A673 (cell line): Measurements from ENCODE around the gene OVCA2. TPM values are rescaled to one million over a fixed set of nuclear protein-coding genes. Genes with fewer than 3 reads are reported as not detected.
A peak's percentile ranks its signal among the peaks of the same experiment; 100 is the strongest.

Source experiments
- BruUV-seq: library from RNA; stranded (reverse); fragments of 400-500 nt; replicated peaks from 2 replicates; lab custom pipeline; 2021; lab: Mats Ljungman, UMichigan
- CTCF ChIA-PET: fragments of 300-600 bp; sonication (Branson Sonifier 250); formaldehyde crosslinking; loops from one replicate; lab custom pipeline; 2022; ENCODE audit warnings: antibody characterized with exemption; lab: Charles Lee
- POLR2A ChIA-PET: fragments of 300-600 bp; sonication (Branson Sonifier 250); formaldehyde crosslinking; loops from one replicate; lab custom pipeline; 2022; ENCODE audit warnings: antibody characterized with exemption; ENCODE audit not compliant: low non-redundant PET; lab: Charles Lee
- DNase-seq: peaks from one replicate; pipeline ENCODE4 v3.0.0-alpha.2; 2015; ENCODE audit warnings: low spot score
- H3K27ac ChIP-seq: fragments of 200-600 bp; sonication (generic); 2 replicates; pipeline ENCODE4 v1.5.1; 2016; ENCODE audit warnings: mixed run types, low read depth, mild to moderate bottlenecking, mixed read lengths, antibody characterized with exemption, low read length; ENCODE audit not compliant: poor library complexity, severe bottlenecking
- H3K27me3 ChIP-seq: fragments of 200-600 bp; sonication (generic); replicated peaks from 2 replicates; pipeline ENCODE4 v1.6.1; 2017; ENCODE audit warnings: mixed run types, low read depth, mild to moderate bottlenecking, mixed read lengths, antibody characterized with exemption, low read length; ENCODE audit not compliant: insufficient read depth, poor library complexity
- H3K36me3 ChIP-seq: fragments of 200-600 bp; sonication (generic); 2 replicates; pipeline ENCODE4 v1.6.1; 2016; ENCODE audit warnings: mixed run types, mild to moderate bottlenecking, mixed read lengths, antibody characterized with exemption, low read length; ENCODE audit not compliant: insufficient read depth, poor library complexity, severe bottlenecking
- H3K4me1 ChIP-seq: fragments of 200-600 bp; sonication (generic); 2 replicates; pipeline ENCODE4 v1.6.1; 2017; ENCODE audit warnings: mixed run types, mild to moderate bottlenecking, mixed read lengths, antibody characterized with exemption, low read length; ENCODE audit not compliant: insufficient read depth, poor library complexity, severe bottlenecking
- H3K4me3 ChIP-seq: fragments of 200-600 bp; sonication (generic); 2 replicates; pipeline ENCODE4 v1.5.1; 2016; ENCODE audit warnings: low read depth, mixed run types, mild to moderate bottlenecking, mixed read lengths, low read length; ENCODE audit not compliant: poor library complexity, severe bottlenecking
- H3K9me3 ChIP-seq: fragments of 200-600 bp; sonication (generic); 2 replicates; pipeline ENCODE4 v1.6.1; 2016; ENCODE audit warnings: mixed run types, low read depth, mild to moderate bottlenecking, mixed read lengths, antibody characterized with exemption, low read length; ENCODE audit not compliant: poor library complexity, severe bottlenecking
- CTCF ChIP-seq: fragments of 300-800, 200-600 bp; sonication (generic); conservative IDR thresholded peaks from 2 replicates; pipeline ENCODE4 v1.5.1; 2017; ENCODE audit warnings: low read depth, mild to moderate bottlenecking, antibody characterized with exemption, low read length, moderate library complexity, mixed read lengths
- EZH2 ChIP-seq: fragments of 200-600 bp; sonication (generic); IDR thresholded peaks from 2 replicates; pipeline ENCODE4 v1.6.1; 2017; ENCODE audit warnings: borderline replicate concordance, low read depth, mild to moderate bottlenecking, mixed read lengths, antibody characterized with exemption, low read length; ENCODE audit not compliant: poor library complexity, severe bottlenecking
- intact Hi-C: fragments of 100-400 bp; cut with micrococcal nuclease; formaldehyde crosslinking; loops from one replicate; pipeline ENCODE4 v1.10.0; 2022; ENCODE audit not compliant: unreplicated experiment
- total RNA-seq: library from RNA; stranded (reverse); gene quantifications from 2 replicates; pipeline ENCODE4 v1.2.3, GENCODE V29; 2021

OVCA2 gene
- total RNA-seq, 1 experiment from 2014 or later, result 30.7 TPM

DNA sequence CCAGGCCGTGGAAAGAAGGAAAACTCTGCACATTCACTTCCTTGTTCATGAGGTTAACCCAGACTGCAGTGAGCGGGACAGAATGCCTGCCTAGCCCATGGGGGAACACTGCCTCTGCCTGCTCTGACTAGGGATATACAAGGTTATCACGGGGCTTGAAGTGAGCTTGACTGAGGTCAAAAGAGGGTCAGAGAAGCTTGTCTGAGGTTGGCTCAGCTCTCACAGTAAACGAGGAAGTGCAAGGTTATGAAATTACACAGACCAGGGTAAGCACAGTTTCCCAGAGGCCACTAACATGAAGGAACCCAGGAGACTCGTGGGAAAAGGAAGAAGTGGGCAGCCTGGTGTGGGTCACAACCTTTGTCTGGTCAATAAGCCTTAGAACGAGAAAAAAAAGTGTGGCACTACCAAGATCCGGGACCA, 41.8 kb downstream of the OVCA2 start:
- Histone ChIP-seq H3K9me3 (no peaks in the 10 kb centered on the region), H3K36me3 (peaks cover 4% of the 10 kb centered on the region), H3K27ac (no peak overlapping the region), H3K4me3 (no peak overlapping the region), H3K27me3 (no peaks in the 10 kb centered on the region), H3K4me1 (no peaks in the 10 kb centered on the region)
- TF ChIP-seq EZH2 (no peak), CTCF (no peak)
- POLR2A ChIA-PET, result no interaction called here
- BruUV-seq, result no TSS peak
- CTCF ChIA-PET, result no interaction called here
- no peak for DNase-seq
- intact Hi-C loops, result no loop called here

DNA sequence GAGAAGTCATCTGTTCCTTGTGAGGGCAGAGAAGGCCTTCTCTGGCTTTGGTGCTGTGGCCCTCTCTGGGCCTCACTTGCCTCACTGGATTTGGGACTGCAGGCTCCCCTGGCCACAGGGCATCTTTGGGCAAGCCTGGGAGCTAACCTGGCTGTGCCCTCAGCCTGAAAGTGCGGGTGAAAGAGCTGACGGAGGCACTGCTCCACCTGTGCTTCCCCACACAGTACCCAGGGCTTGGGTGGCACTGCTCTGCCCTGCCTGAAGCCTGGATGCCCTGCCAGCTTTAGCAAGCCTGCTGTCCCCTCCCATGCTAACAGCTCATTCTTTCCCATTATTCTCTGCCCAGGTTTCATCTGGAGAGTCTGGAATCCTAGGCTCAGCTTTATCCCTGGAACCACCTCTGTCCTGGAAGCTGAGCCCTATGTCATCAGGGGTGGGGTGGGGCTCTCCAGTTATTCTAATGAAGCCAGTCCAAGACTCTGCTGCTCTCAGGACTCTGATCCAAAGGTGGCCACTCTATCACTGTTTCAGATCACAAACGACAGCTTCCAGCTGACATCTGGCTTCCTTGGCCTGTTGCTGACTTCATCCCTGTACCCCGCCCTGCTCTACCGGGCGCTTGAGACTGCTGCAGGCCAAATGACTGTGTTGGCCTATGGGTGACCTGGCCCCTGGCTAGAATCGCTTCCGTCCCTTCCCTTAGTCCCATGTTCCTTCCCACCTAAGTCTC, 42.4 kb downstream of the OVCA2 start:
- CTCF ChIA-PET, result no interaction called here
- no peak overlapping the region for H3K4me3 ChIP-seq

More for the DNA sequence above, 42.4 kb downstream of the OVCA2 start:
- Histone ChIP-seq H3K9me3 (no peaks in the 10 kb centered on the region), H3K36me3 (peaks cover 4% of the 10 kb centered on the region), H3K4me1 (no peaks in the 10 kb centered on the region), H3K27me3 (no peaks in the 10 kb centered on the region), H3K27ac (peak overlapping the region; percentile 54)
- no TSS peak for BruUV-seq
- DNase-seq, result no peak
- intact Hi-C loops, result no loop called here
- POLR2A ChIA-PET, result no interaction called here
- TF ChIP-seq EZH2, result no peak
- TF ChIP-seq CTCF, result no peak
